Measurements from ENCODE around the gene MPL. TPM values are rescaled to one million over a fixed set of nuclear protein-coding genes. Genes with fewer than 3 reads are reported as not detected.
A peak's percentile ranks its signal among the peaks of the same experiment; 100 is the strongest.
"Not testable (repeated sequence)": the region's sequence is repeated elsewhere in the genome, so short reads cannot be mapped to it uniquely, and the experiment has no call there.

The MPL gene
- total RNA-seq, 1 experiment from 2014 or later, result not detected

DNA sequence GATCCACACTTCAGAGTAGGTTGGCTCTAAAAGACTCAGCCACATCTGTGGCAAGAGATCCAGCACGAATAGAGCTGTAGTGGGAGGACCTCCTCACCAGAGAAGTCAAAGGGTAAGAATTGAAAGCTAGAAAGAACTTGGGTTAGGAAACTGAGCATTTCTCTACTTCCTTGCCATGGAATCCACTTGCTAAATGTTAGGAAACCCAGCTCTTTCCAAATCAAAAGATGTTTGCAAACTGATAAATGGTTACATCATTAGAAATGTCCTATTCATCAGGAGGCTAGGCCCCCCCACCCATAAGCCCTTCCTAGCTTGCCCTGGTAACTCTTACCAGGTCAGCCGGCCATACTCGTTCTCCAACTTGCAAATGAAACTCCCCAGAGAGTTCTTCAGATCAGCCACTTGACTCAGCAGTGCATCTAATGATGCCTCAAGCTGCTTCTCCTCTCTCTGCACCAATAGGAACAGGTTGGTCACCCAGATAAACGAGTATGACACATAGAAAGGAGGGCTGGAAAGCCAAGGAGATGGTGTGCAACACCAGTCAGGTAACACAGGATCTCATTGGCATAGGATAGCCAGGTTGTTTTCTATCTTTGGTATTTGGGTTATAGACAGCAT lies 50.5 kb downstream of the MPL start:
- DNase-seq (ENCODE audit: low read depth), result no peak
- in situ Hi-C loops (cut with HindIII; ENCODE audit: low pct_unique_long_range_greater_than_20kb, low sequenced_read_pairs), result no loop called here

DNA sequence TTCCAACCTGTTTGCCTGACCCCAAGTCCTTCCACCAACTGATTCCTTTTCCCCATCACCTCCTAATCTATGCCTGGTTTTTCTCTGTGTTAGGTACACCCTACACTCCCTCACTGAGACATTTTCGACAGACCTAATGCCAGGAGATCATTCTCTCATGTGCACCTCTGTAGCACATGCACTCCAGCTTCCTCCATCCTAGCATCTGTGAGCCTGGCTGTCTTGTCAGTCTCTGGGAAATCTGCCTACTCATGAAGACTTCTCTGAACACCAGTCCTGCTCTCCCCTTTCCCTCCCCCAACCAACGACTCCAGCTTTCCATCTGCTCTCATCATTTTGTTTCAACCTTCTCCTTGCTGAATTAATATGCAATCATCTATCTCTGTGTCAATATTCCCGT lies 51.0 kb downstream of the MPL start:
- in situ Hi-C loops (cut with HindIII; ENCODE audit: low pct_unique_long_range_greater_than_20kb, low sequenced_read_pairs), result no loop called here
- DNase-seq (ENCODE audit: low read depth), result no peak

DNA sequence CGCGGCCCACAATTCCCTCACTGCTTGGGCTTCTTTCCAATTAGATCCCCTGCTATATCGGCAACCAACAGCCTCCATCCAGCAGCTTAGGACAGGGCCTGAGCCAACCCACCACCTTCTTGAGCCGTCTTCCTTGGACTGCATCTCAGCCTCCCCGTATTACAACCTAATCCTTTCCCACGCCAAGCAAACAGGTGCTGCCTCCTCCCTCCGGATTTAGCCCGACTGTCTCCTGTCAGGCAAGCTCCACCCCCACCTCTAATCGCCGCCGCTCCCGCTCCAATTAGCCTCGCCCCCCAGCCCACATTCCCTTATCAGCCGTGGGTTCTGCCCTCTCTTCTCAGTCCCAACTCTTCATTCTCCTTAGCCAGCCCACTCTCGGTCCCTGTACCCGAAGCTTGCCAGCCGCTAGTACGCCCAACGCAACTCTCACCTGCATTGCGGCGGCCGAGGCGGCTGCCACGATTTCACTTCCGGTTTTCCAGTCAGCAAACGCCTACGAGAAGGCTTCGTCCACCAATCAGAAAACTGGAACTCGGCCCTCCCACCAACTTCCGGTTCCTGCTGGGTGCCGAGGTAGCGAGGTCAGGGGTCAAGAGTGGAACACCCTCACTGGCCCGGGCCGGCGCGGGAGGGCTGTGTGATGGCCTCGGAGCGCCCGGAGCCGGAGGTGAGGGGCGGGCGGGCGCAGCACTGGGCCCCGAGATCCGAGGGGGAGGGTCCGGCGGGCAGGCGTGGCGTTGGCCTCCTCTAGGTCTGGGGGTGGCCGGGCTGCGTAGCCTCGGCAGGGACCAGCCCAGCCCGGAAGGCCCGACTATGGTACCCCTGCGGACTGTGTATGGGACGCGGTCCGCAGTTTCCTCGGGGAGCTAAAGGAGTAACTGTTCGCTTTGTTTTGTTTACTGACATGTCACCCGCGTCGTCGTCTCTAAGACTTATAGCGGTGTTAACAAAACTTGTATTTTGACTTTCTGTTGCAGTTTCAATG lies 52.0 kb downstream of the MPL start, which contains the start of the genes MED8 and SZT2:
MED8 (minus strand) TSS at position 475 of the 988 bp plus-strand sequence; CDS start at position 439, 36 bp downstream.
SZT2 (plus strand) TSS at position 574 of the 988 bp plus-strand sequence; CDS start at position 644, 70 bp downstream.
- peak; percentile 89 for DNase-seq (ENCODE audit: low read depth)

DNA sequence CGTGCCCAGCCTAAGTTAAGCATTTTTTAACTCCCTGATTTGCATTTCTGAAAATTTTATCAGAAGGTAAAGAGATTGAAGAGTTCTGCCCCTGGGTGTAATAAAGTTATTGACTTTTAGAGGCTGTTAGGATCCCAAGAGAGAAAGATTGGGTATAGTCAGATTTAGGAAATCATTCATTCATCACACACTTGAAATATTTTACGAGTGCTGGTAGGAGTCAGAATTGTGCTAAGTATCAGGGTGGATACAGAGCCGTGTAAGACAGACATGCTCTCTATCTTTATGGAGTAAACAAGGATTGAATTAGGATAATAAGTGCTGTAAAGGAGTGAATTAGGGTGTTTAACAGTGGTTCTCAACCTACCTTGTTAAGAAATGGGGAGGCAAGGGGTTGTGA lies 55.1 kb downstream of the MPL start:
- in situ Hi-C loops (cut with HindIII; ENCODE audit: low pct_unique_long_range_greater_than_20kb, low sequenced_read_pairs), result no loop called here

More for the DNA sequence above, 52.0 kb downstream of the MPL start, which contains the start of the genes MED8 and SZT2:
- in situ Hi-C loops (cut with HindIII; ENCODE audit: low pct_unique_long_range_greater_than_20kb, low sequenced_read_pairs), result no loop called here

DNA sequence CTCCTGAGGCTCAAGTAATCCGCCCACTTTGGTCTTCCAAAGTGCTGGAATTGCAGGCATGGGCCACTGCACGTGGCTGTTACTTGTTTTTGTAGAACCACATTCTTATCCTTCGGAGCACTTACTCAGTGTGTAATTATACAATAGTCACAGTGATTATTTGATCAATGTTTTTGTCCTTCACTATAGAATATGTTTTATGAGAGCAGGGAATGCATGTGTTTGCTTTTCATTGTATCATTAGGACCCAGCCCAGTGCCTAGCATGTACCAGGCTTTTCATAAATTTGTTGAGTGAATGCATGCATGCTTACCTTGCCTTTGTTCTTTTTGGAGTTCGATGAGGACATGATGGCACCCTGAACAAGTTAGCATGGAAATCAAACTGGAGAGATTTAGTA lies 57.9 kb downstream of the MPL start:
- DNase-seq (ENCODE audit: low read depth), result no peak
- in situ Hi-C loops (cut with HindIII; ENCODE audit: low pct_unique_long_range_greater_than_20kb, low sequenced_read_pairs), result no loop called here

More for the DNA sequence above, 55.1 kb downstream of the MPL start:
- DNase-seq (ENCODE audit: low read depth), result no peak

DNA sequence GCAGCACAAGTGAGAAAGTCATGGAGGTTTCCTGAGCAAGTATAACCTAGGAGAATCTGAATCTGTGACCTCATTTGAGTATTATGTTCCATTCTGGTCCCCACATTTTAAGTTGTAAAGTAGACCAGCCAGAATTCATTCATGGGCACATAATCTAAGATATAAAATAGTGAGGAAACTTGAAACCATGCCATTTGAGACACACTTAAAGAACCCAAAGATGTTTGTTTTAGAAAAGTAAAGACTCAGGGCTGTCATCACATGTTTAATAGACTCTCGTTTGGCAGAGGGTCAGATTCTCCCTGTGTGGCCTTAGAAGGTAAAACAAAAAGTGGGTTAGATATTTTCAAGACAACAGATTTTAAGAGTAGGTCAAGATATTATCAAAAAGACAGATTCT lies 58.4 kb downstream of the MPL start:
- in situ Hi-C loops (cut with HindIII; ENCODE audit: low pct_unique_long_range_greater_than_20kb, low sequenced_read_pairs), result no loop called here

DNA sequence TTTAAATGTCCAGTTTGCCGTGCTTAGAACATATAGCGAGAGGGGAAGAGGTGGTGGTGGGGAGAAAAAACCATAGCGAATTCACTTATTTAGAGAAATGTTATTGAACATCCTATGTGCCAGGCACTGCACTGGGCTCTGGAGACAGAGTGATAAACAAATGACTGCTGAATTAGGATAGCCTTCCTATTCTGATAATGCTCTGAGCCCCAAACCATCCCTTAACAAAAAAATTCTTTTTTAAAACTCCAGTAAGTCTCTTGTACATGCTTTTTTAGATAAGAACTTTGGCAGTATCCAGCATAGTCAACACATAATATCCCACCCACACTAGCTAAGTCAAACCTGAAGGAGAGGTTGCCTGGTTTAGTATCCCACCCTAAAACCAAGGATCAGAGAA lies 60.6 kb downstream of the MPL start:
- DNase-seq (ENCODE audit: low read depth), result no peak
- in situ Hi-C loops (cut with HindIII; ENCODE audit: low pct_unique_long_range_greater_than_20kb, low sequenced_read_pairs), result no loop called here

More for the DNA sequence above, 58.4 kb downstream of the MPL start:
- no peak for DNase-seq (ENCODE audit: low read depth)

DNA sequence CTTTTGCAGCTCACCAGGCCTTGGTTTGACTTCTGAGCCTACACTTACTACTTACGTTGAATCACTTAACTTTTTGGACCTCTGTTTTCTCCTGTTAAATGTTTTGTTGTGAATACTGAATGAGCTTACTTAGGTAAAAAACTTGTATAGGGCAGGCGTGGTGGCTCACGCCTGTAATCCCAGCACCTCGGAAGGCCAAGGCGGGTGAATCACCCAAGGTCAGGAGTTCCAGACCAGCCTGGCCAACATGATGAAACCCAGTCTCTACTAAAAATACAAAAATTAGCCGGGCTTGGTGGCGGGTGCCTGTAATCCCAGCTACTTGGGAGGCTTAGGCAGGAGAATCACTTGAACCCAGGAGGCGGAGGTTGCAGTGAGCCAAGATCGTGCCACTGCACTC lies 62.8 kb downstream of the MPL start:
- in situ Hi-C loops (cut with HindIII; ENCODE audit: low pct_unique_long_range_greater_than_20kb, low sequenced_read_pairs); DNase-seq (ENCODE audit: low read depth): not testable (repeated sequence)

DNA sequence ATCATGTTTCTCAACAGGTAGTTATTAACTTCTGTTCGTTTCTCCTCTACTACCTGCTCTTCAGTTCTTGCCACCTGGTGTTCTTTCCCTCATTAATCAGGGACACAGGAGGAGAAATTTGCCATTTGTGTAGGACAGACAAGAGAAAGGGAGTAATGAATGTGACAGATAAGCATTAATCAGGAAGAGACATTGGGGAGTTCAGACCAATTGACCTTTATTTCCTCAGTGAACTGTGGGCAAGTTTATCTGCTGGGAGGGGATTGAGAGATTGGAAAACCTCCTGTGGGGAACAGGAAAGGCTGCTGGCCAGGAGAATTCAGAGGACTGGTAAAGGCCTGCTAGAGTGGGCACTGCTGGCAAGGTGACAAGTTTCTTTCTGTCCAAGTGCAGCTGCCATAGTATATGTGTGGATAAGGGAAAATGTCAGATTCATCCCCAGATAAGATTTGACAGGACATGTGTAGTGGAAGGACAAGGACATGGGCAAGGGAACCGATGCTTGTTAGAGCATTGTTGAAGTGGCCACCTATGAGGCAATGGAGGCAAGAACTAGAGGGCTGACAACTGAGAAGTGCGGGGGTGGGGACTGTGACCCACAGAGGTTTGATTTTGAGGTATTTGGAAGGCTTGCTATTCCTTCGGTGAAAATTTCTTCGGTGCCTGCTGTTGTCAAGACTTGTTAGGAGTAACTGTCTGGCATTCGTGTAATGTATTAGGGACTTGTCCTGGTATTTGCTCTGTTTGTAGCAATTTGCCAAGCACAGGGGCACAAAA lies 64.7 kb downstream of the MPL start:
- in situ Hi-C loops (cut with HindIII; ENCODE audit: low pct_unique_long_range_greater_than_20kb, low sequenced_read_pairs), result no loop called here
- DNase-seq (ENCODE audit: low read depth), result no peak

Other genes starting within 250 kb of the MPL start
- gene EBNA1BP2, start 165.5 kb upstream of the MPL start, total RNA-seq (2014; rRNA removed; shearing (Covaris generic); ENCODE audit: low replicate concordance), result 135 and 181 TPM in 2 replicates
- 0.06 and 2.1 TPM in 2 replicates for gene CFAP57, start 165.5 kb upstream of the MPL start, total RNA-seq (2014; rRNA removed; shearing (Covaris generic); ENCODE audit: low replicate concordance)
- not detected in 2 replicates for gene TMEM125, start 67.8 kb upstream of the MPL start, total RNA-seq (2014; rRNA removed; shearing (Covaris generic); ENCODE audit: low replicate concordance)
- gene C1orf210, start 52.2 kb upstream of the MPL start, total RNA-seq (2014; rRNA removed; shearing (Covaris generic); ENCODE audit: low replicate concordance), result not detected in 2 replicates
- not detected in 2 replicates for gene TIE1, start 36.8 kb upstream of the MPL start, total RNA-seq (2014; rRNA removed; shearing (Covaris generic); ENCODE audit: low replicate concordance)
- 166 and 220 TPM in 2 replicates for gene CDC20, start 21.2 kb downstream of the MPL start, total RNA-seq (2014; rRNA removed; shearing (Covaris generic); ENCODE audit: low replicate concordance)
- 92.7 and 104 TPM in 2 replicates for gene ELOVL1, start 30.2 kb downstream of the MPL start, total RNA-seq (2014; rRNA removed; shearing (Covaris generic); ENCODE audit: low replicate concordance)
- 43.0 and 59.0 TPM in 2 replicates for gene MED8, start 52.0 kb downstream of the MPL start, total RNA-seq (2014; rRNA removed; shearing (Covaris generic); ENCODE audit: low replicate concordance)
- gene SZT2, start 52.1 kb downstream of the MPL start, total RNA-seq (2014; rRNA removed; shearing (Covaris generic); ENCODE audit: low replicate concordance), result 6.1 and 13.3 TPM in 2 replicates
- 40.6 and 79.4 TPM in 2 replicates for gene HYI, start 116.1 kb downstream of the MPL start, total RNA-seq (2014; rRNA removed; shearing (Covaris generic); ENCODE audit: low replicate concordance)
- 74.1 and 105 TPM in 2 replicates for gene PTPRF, start 193.1 kb downstream of the MPL start, total RNA-seq (2014; rRNA removed; shearing (Covaris generic); ENCODE audit: low replicate concordance)

Data from Caki2 (cell line).